HepG2 (cell line): Measurements from ENCODE around the gene DDR1. TPM values are rescaled to one million over a fixed set of nuclear protein-coding genes. Genes with fewer than 3 reads are reported as not detected.

Experiments used
- ATAC-seq: fragments of 200-7000 bp; cut with Tn5 transposase; 3 replicates; pipeline ENCODE4 v1.9.1; 2020; ENCODE audit warnings: mild to moderate bottlenecking, moderate library complexity
- BruUV-seq: library from RNA; stranded (reverse); fragments of 400-500 nt; replicated peaks from 2 replicates; lab custom pipeline; 2021; lab: Mats Ljungman, UMichigan
- CTCF ChIA-PET: fragments of 300-600 bp; formaldehyde crosslinking; extraction: SDS; loops from one replicate; lab custom pipeline; 2021; ENCODE audit warnings: low total read pairs, inconsistent platforms, low intra/inter-chr PET ratio; lab: Yijun Ruan, JAX
- POLR2A ChIA-PET: fragments of 350-600 bp; sonication (Branson Sonifier 250); formaldehyde crosslinking; loops from one replicate; lab custom pipeline; 2020; ENCODE audit warnings: antibody characterized with exemption, inconsistent platforms; lab: Yijun Ruan, JAX
- DNase-seq: peaks from one replicate; pipeline ENCODE4 v3.0.0-alpha.2; 2015; ENCODE audit warnings: low spot score
- FAIRE-seq: peaks from 3 replicates; lab custom pipeline; 2011; peaks lifted over from hg19 to GRCh38; lab: Jason Lieb, UNC
- H2AFZ ChIP-seq: one replicate; pipeline ENCODE4 v1.6.1; 2011; ENCODE audit warnings: low read length, inconsistent platforms
- H3K27ac ChIP-seq: fragments of 300-600 bp; 3 replicates; pipeline ENCODE4 v1.8.0; 2011; ENCODE audit warnings: mixed run types, mild to moderate bottlenecking, mixed read lengths, low read length, inconsistent platforms; ENCODE audit not compliant: insufficient read depth; ENCODE audit errors: extremely low read length
- H3K27me3 ChIP-seq, 2 experiments: fragments of 200-600 bp in 1 of 2; 2 replicates in 1 of 2; 3 replicates in 1 of 2; pipeline versions ENCODE4 v1.6.0 to v1.8.0; 2011; ENCODE audit warnings: low read length in 2 of 2, mild to moderate bottlenecking in 2 of 2, moderate library complexity in 2 of 2, inconsistent platforms in 1 of 2; ENCODE audit not compliant: insufficient read depth in 2 of 2, control insufficient read depth in 1 of 2
- H3K36me3 ChIP-seq, 2 experiments: fragments of 200-600 bp in 1 of 2; replicated peaks in 1 of 2; 2 replicates in 1 of 2; 3 replicates in 1 of 2; pipeline versions ENCODE4 v1.5.1 to v1.8.0; 2011; ENCODE audit warnings: low read length in 2 of 2, inconsistent platforms in 1 of 2; ENCODE audit not compliant: insufficient read depth in 2 of 2, control insufficient read depth in 1 of 2
- H3K4me1 ChIP-seq: 2 replicates; pipeline ENCODE4 v1.5.1; 2012; ENCODE audit warnings: low read length, inconsistent platforms; ENCODE audit not compliant: insufficient read depth
- H3K4me2 ChIP-seq: 2 replicates; pipeline ENCODE4 v1.6.0; 2011; ENCODE audit warnings: low read depth, low read length, inconsistent platforms
- H3K4me3 ChIP-seq, 3 experiments: fragments of 200-600 bp in 1 of 3; sonication (generic), shearing (Covaris generic) in 1 of 3; replicated peaks in 1 of 3; 2 replicates each; pipeline ENCODE4 v1.5.1; 2011 to 2016; ENCODE audit warnings: low read length in 3 of 3, inconsistent platforms in 2 of 3, low read depth in 2 of 3, mild to moderate bottlenecking in 2 of 3, control low read depth in 1 of 3, mixed read lengths in 1 of 3; ENCODE audit not compliant: insufficient read depth in 1 of 3
- H3K79me2 ChIP-seq: one replicate; pipeline ENCODE4 v1.6.1; 2011; ENCODE audit warnings: low read length, inconsistent platforms; ENCODE audit not compliant: insufficient read depth
- H3K9ac ChIP-seq: 2 replicates; pipeline ENCODE4 v1.6.0; 2011; ENCODE audit warnings: mild to moderate bottlenecking, low read depth, low read length, inconsistent platforms; ENCODE audit not compliant: insufficient read depth
- H3K9me3 ChIP-seq: 2 replicates; pipeline ENCODE4 v1.5.1; 2012; ENCODE audit warnings: mild to moderate bottlenecking, low read length
- H4K20me1 ChIP-seq: 2 replicates; pipeline ENCODE4 v1.6.0; 2011; ENCODE audit warnings: inconsistent platforms, mild to moderate bottlenecking, low read length, moderate library complexity; ENCODE audit not compliant: insufficient read depth
- CBFB ChIP-seq: sonication (generic); formaldehyde crosslinking; IDR thresholded peaks from 2 replicates; pipeline ENCODE4 v1.4.0; 2020; ENCODE audit warnings: missing genetic modification reagents
- DPF2 ChIP-seq: sonication (generic); formaldehyde crosslinking; IDR thresholded peaks from 2 replicates; pipeline ENCODE4 v1.4.0; 2020; ENCODE audit warnings: mild to moderate bottlenecking, low read depth, missing genetic modification reagents, borderline replicate concordance
- HOXA7 ChIP-seq: sonication (generic); formaldehyde crosslinking; IDR thresholded peaks from 2 replicates; pipeline ENCODE4 v1.8.1; 2022; ENCODE audit warnings: mild to moderate bottlenecking, missing genetic modification reagents, moderate library complexity
- KLF15 ChIP-seq: sonication (generic); formaldehyde crosslinking; IDR thresholded peaks from 2 replicates; pipeline ENCODE4 v1.8.1; 2023; ENCODE audit warnings: borderline replicate concordance, mild to moderate bottlenecking, inconsistent platforms, missing genetic modification reagents, mixed read lengths
- POLR2G ChIP-seq: fragments of 200-400 bp; formaldehyde crosslinking; IDR thresholded peaks from 2 replicates; pipeline ENCODE4 v1.6.1; 2018; ENCODE audit warnings: mild to moderate bottlenecking, low read depth, low read length, moderate library complexity
- RAD21 ChIP-seq: fragments of 450-650 bp; formaldehyde crosslinking; IDR thresholded peaks from 2 replicates; pipeline ENCODE4 v1.5.0; 2020; ENCODE audit warnings: mild to moderate bottlenecking
- SCMH1 ChIP-seq: sonication (generic); formaldehyde crosslinking; IDR thresholded peaks from 2 replicates; pipeline ENCODE4 v1.9.0; 2021; ENCODE audit warnings: missing genetic modification reagents, mild to moderate bottlenecking, borderline replicate concordance
- ZFP90 ChIP-seq: sonication (generic); formaldehyde crosslinking; IDR thresholded peaks from 2 replicates; pipeline ENCODE4 v1.8.0; 2022; ENCODE audit warnings: missing genetic modification reagents, mild to moderate bottlenecking, inconsistent platforms, borderline replicate concordance
- ZNF121 ChIP-seq: sonication (generic); formaldehyde crosslinking; IDR thresholded peaks from 2 replicates; pipeline ENCODE4 v1.5.0; 2020; ENCODE audit warnings: mild to moderate bottlenecking, missing genetic modification reagents
- WGBS: methylation state at CpG from one replicate; pipeline ENCODE4 v1.1.6; 2017; ENCODE audit warnings: low lambda C conversion rate; 5-methylcytosine and 5-hydroxymethylcytosine counted together
- in situ Hi-C: cut with HindIII; loops from 2 replicates; pipeline ENCODE4 v1.10.0; 2017; ENCODE audit warnings: low pct_unique_long_range_greater_than_20kb; ENCODE audit not compliant: extremely low pct_ligation_motif_present
- intact Hi-C: fragments of 100-400 bp; cut with micrococcal nuclease; formaldehyde crosslinking; loops from one replicate; pipeline ENCODE4 v1.10.0; 2022; ENCODE audit not compliant: unreplicated experiment
- polyA plus RNA-seq, 8 experiments: library from polyadenylated mRNA; depleted of rRNA in 3 of 8; stranded (reverse) in 7 of 8; unstranded in 1 of 8; fragments of >200 nt; fragmentation: Illumina TruSeq in 4 of 8; extraction: Trizol in 4 of 8; gene quantifications; 2 replicates each; pipeline versions ENCODE4 v1.2.1 to v1.2.3, GENCODE V29; 2011 to 2016; ENCODE audit warnings: low read depth in 4 of 8, missing spikeins in 1 of 8, mixed read lengths in 1 of 8; ENCODE audit not compliant: insufficient read depth in 1 of 8
- total RNA-seq, 5 experiments: library from RNA; depleted of rRNA; stranded (reverse); fragments of >200 nt; fragmentation: Illumina TruSeq; extraction: Trizol; gene quantifications; 2 replicates each; pipeline ENCODE4 v1.2.3, GENCODE V29; 2016; ENCODE audit warnings: low read depth in 1 of 5

The DDR1 gene
- total and polyA plus RNA-seq, 2 of the 13 experiments (the other 11 are each of a cell fraction or from before 2014, with no cell fraction given): 16.7 to 20.2 TPM

GRCh38 chr6:30928677-30929076 is 44.4 kb downstream of the DDR1 start:
- no peaks in the 10 kb centered on the region for H3K9me3 ChIP-seq
- TF ChIP-seq ZFP90 (CRISPR knock-in tag) (no peak), SCMH1 (CRISPR knock-in tag) (no peak), CBFB (no peak), HOXA7 (CRISPR knock-in tag) (no peak), POLR2G (0 out of 2 replicates have a peak, but pooled peaks have one; percentile 34), ZNF121 (no peak)
- no peak overlapping the region for H3K9ac ChIP-seq
- in situ Hi-C loops (no loop called here), intact Hi-C loops (no loop called here)
- H3K79me2 ChIP-seq: no peaks in the 10 kb centered on the region
- ATAC-seq (no peak), FAIRE-seq (no peak), DNase-seq (no peak)
- WGBS: 90% methylated on average over 3 of the region's 3 CpGs
- POLR2A ChIA-PET: no interaction called here
- no peak overlapping the region for H3K27ac ChIP-seq
- peaks cover under 1 to 15% of the 10 kb centered on the region in 2 experiments; a peak in 2 of 5 replicates for H3K27me3 ChIP-seq
- H2AFZ ChIP-seq: no peak overlapping the region
- no peaks in the 10 kb centered on the region for H4K20me1 ChIP-seq
- CTCF ChIA-PET: no interaction called here
- H3K4me3 ChIP-seq: no peak overlapping the region
- peaks cover 10 to 22% of the 10 kb centered on the region in 2 experiments; a peak in 4 of 5 replicates for H3K36me3 ChIP-seq
- no peak overlapping the region for H3K4me2 ChIP-seq
- no TSS peak for BruUV-seq
- H3K4me1 ChIP-seq: no peaks in the 10 kb centered on the region

- POLR2A ChIA-PET: interaction anchor here (1.4 kb wide), 1 partner anchor 17 kb away, joined by 5 read pairs; the partner anchor contains the start of gene VARS2
- 58% methylated on average over 4 of the region's 4 CpGs for WGBS
- H3K4me2 ChIP-seq: no peak overlapping the region
- FAIRE-seq (no peak), ATAC-seq (peak; percentile 9; the same call in 1 of the 3 replicates), DNase-seq (no peak)
- H3K4me3 ChIP-seq: no peak overlapping the region
- H3K79me2 ChIP-seq: no peaks in the 10 kb centered on the region
- CTCF ChIA-PET: no interaction called here
- H4K20me1 ChIP-seq: no peaks in the 10 kb centered on the region
- no TSS peak for BruUV-seq
- H3K36me3 ChIP-seq: peaks cover 6 to 13% of the 10 kb centered on the region in 2 experiments; a peak in 4 of 5 replicates
- intact Hi-C loops (no loop called here), in situ Hi-C loops (no loop called here)
- H3K4me1 ChIP-seq: no peaks in the 10 kb centered on the region
- no peak overlapping the region for H3K9ac ChIP-seq
- TF ChIP-seq RAD21 (CRISPR knock-in tag) (no peak), KLF15 (CRISPR knock-in tag) (no peak), DPF2 (CRISPR knock-in tag) (no peak)
- no peak overlapping the region for H2AFZ ChIP-seq
- peaks cover 2 to 24% of the 10 kb centered on the region in 2 experiments; a peak in 2 of 5 replicates for H3K27me3 ChIP-seq
- H3K27ac ChIP-seq: no peak overlapping the region
- no peaks in the 10 kb centered on the region for H3K9me3 ChIP-seq
These were observed 46.2 kb downstream of the DDR1 start for GRCh38 chr6:30930506-30930905.
